ENCODE measurements around the gene CEP112.

- TF ChIP-seq EP300 (IDR thresholded peaks at IDR 0.05; ENCODE audit: borderline replicate concordance in 1 of 2, low read depth in 2 of 2, low read length in 2 of 2) (no peak), POLR2A (IDR thresholded peaks at IDR 0.05; ENCODE audit: control extremely low read depth in 1 of 2, low read depth in 2 of 2, low read length in 2 of 2) (no peak), CTCF (IDR thresholded peaks at IDR 0.05; ENCODE audit: control extremely low read depth in 1 of 3, insufficient read depth in 1 of 3, low read depth in 1 of 3, low read length in 3 of 3) (no peak)
Measured at GRCh38 chr17:65759532-65759931, 432.4 kb downstream of the CEP112 start.

Data from H1 (cell line).